Suprapubic skin (tissue), 4 donors: ENCODE data around the gene CRYZL1. TPM values are rescaled to one million over a fixed set of nuclear protein-coding genes. Genes with fewer than 3 reads are reported as not detected.
"Not testable (repeated sequence)": the region's sequence is repeated elsewhere in the genome, so short reads cannot be mapped to it uniquely, and the experiment has no call there.

Experiments used
- DNase-seq, 2 donors: peaks; one replicate each; pipeline ENCODE4 v3.0.0-alpha.2; 2019; ENCODE audit warnings: low spot score in 2 of 2
- H3K27ac ChIP-seq: fragments of 200-600 bp; sonication (generic); one replicate; pipeline ENCODE4 v1.5.1; 2019
- H3K27me3 ChIP-seq: fragments of 200-600 bp; sonication (generic); one replicate; pipeline ENCODE4 v1.5.1; 2019
- H3K36me3 ChIP-seq: fragments of 200-600 bp; sonication (generic); one replicate; pipeline ENCODE4 v1.5.1; 2019
- H3K4me1 ChIP-seq: fragments of 200-600 bp; sonication (generic); one replicate; pipeline ENCODE4 v1.5.1; 2019
- H3K4me3 ChIP-seq: fragments of 200-600 bp; sonication (generic); one replicate; pipeline ENCODE4 v1.5.1; 2019; ENCODE audit warnings: mild to moderate bottlenecking
- H3K9me3 ChIP-seq: fragments of 200-600 bp; sonication (generic); one replicate; pipeline ENCODE4 v1.5.1; 2019
- CTCF ChIP-seq, 2 donors: fragments of 200-600 bp in 1 of 2; fragments of 450-650 bp in 1 of 2; sonication (generic) in 1 of 2; IDR thresholded peaks; one replicate each; pipeline ENCODE4 v1.5.1; 2016 to 2019; ENCODE audit warnings: antibody characterized with exemption in 2 of 2, mild to moderate bottlenecking in 1 of 2, moderate library complexity in 1 of 2
- EP300 ChIP-seq: sonication (generic); formaldehyde crosslinking; IDR thresholded peaks from one replicate; pipeline ENCODE4 v1.6.1; 2017; ENCODE audit warnings: antibody characterized with exemption
- POLR2A ChIP-seq, 2 donors: fragments of 450-650 bp; IDR thresholded peaks; one replicate each; pipeline ENCODE4 v1.6.1; 2017; ENCODE audit warnings: antibody characterized with exemption in 2 of 2, mild to moderate bottlenecking in 2 of 2, moderate library complexity in 2 of 2
- POLR2AphosphoS5 ChIP-seq, 3 donors: sonication (generic); formaldehyde crosslinking; IDR thresholded peaks; one replicate each; pipeline ENCODE4 v1.6.1; 2017; ENCODE audit warnings: antibody characterized with exemption in 3 of 3
- WGBS: methylation state at CpG from one replicate; pipeline ENCODE4 v1.1.5; 2018; 5-methylcytosine and 5-hydroxymethylcytosine counted together
- total RNA-seq, 4 donors: library from RNA; depleted of rRNA; stranded (reverse); fragments of >200 nt; gene quantifications; one replicate each; pipeline ENCODE4 v1.1.0, GENCODE V29; 2016

The CRYZL1 gene
- total RNA-seq, 4 donors from 2014 or later, result 13.8 to 99.7 (median 23.7) TPM

GRCh38 chr21:33677450-33677849 is 35.9 kb upstream of the CRYZL1 start:
- Histone ChIP-seq H3K9me3 (no peaks in the 10 kb centered on the region), H3K27ac (no peak overlapping the region), H3K4me1 (peaks cover 3% of the 10 kb centered on the region), H3K4me3 (no peak overlapping the region), H3K27me3 (no peaks in the 10 kb centered on the region), H3K36me3 (no peaks in the 10 kb centered on the region)
- DNase-seq, result no peak
- TF ChIP-seq POLR2AphosphoS5 (IDR thresholded peaks at IDR 0.05) (no peak), POLR2A (IDR thresholded peaks at IDR 0.05) (no peak), CTCF (IDR thresholded peaks at IDR 0.05) (no peak), EP300 (no peak)
- WGBS, result 95% methylated on average over 9 of the region's 9 CpGs

GRCh38 chr21:33676666-33677065 is 35.1 kb upstream of the CRYZL1 start:
- 96% methylated on average over 5 of the region's 5 CpGs for WGBS
- not testable (repeated sequence) for DNase-seq, H3K36me3 ChIP-seq, H3K9me3 ChIP-seq, H3K4me1 ChIP-seq, H3K4me3 ChIP-seq, H3K27me3 ChIP-seq, H3K27ac ChIP-seq

GRCh38 chr21:33674226-33674625 is 32.7 kb upstream of the CRYZL1 start:
- Histone ChIP-seq H3K27me3 (no peaks in the 10 kb centered on the region), H3K36me3 (no peaks in the 10 kb centered on the region), H3K4me1 (no peaks in the 10 kb centered on the region), H3K4me3 (no peak overlapping the region), H3K9me3 (no peaks in the 10 kb centered on the region), H3K27ac (no peak overlapping the region)
- WGBS, result 87% methylated on average over 1 of the region's 1 CpG
- TF ChIP-seq CTCF (IDR thresholded peaks at IDR 0.05), result no peak
- TF ChIP-seq EP300, result no peak
- TF ChIP-seq POLR2A (IDR thresholded peaks at IDR 0.05), result no peak
- TF ChIP-seq POLR2AphosphoS5 (IDR thresholded peaks at IDR 0.05), result no peak
- DNase-seq, result no peak

- no peak overlapping the region for H3K27ac ChIP-seq
- H3K9me3 ChIP-seq, result no peaks in the 10 kb centered on the region
- WGBS, result 87% methylated on average over 8 of the region's 8 CpGs
- H3K4me1 ChIP-seq, result peaks cover 2% of the 10 kb centered on the region
- H3K27me3 ChIP-seq, result no peaks in the 10 kb centered on the region
- DNase-seq, result no peak
- TF ChIP-seq POLR2A (IDR thresholded peaks at IDR 0.05) (no peak), POLR2AphosphoS5 (IDR thresholded peaks at IDR 0.05) (no peak), EP300 (no peak), CTCF (IDR thresholded peaks at IDR 0.05) (no peak)
- H3K4me3 ChIP-seq, result no peak overlapping the region
- H3K36me3 ChIP-seq, result no peaks in the 10 kb centered on the region
Observed at GRCh38 chr21:33673473-33673872, 31.9 kb upstream of the CRYZL1 start.

DNA sequence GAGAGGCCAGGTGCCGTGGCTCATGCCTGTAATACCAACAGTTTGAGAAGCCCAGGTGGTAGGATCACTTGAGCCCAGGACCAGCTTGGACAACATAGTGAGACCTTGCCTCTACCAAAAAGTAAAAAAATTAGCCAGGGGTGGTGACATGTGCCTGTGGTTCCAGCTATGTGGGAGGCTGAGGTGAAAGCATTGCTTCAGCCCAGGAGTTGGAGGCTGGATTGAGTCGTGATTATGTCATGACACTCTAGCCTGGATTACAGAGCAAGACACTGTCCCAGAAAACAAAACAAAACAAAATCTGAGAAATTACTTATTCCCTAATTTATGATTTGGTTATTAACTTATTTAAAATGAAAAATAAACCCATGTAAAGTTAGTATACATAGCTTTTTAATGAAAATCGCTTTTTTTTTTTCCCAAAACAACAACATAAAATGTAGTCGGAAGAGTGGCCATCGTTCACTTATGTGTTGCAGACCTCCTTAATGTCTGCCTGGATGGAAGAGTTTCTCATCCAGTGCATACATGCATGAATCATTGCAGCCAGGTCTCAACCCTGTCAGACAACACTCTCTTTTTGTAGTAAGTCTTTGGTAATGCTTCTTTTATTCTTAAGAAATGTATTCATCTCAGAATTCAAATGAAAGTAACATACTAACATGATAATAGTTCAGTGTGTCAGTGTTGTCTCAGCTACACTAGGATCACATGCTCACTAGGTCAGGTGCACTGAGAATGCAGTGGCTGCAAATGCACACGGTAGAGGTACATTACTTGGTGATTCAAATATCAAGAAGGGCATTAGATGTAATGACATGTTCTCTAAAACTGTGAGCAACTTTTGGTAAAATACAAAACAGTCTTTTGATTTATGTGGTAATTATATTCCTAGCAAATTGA is 28.8 kb upstream of the CRYZL1 start:
- H3K9me3 ChIP-seq, result no peaks in the 10 kb centered on the region
- DNase-seq, result no peak
- H3K4me3 ChIP-seq, result no peak overlapping the region
- H3K36me3 ChIP-seq, result no peaks in the 10 kb centered on the region
- no peak overlapping the region for H3K27ac ChIP-seq
- H3K4me1 ChIP-seq, result peaks cover 7% of the 10 kb centered on the region
- WGBS, result 85% methylated on average over 6 of the region's 6 CpGs
- no peak for TF ChIP-seq POLR2AphosphoS5 (IDR thresholded peaks at IDR 0.05)
- TF ChIP-seq POLR2A (IDR thresholded peaks at IDR 0.05), result no peak
- TF ChIP-seq EP300, result no peak
- no peak for TF ChIP-seq CTCF (IDR thresholded peaks at IDR 0.05)
- no peaks in the 10 kb centered on the region for H3K27me3 ChIP-seq
